HG02938 (cell line): ENCODE results near the gene PHF13.
"Not testable (repeated sequence)": the region's sequence is repeated elsewhere in the genome, so short reads cannot be mapped to it uniquely, and the experiment has no call there.

Experiments used
- ATAC-seq: cut with Tn5 transposase; IDR thresholded peaks from one replicate; pipeline ENCODE4 v1.9.1; 2021; ENCODE audit warnings: mild to moderate bottlenecking, moderate library complexity; ENCODE audit not compliant: unreplicated experiment

Gene PHF13

GRCh38 chr1:6586404-6586816 is 27.1 kb upstream of the PHF13 start:
- ATAC-seq = no peak

- no peak for ATAC-seq
These were observed 26.1 kb upstream of the PHF13 start for GRCh38 chr1:6587261-6588005.

- ATAC-seq = no peak
These were observed 25.2 kb upstream of the PHF13 start for GRCh38 chr1:6588128-6588892.

- no peak for ATAC-seq
These were observed 24.5 kb upstream of the PHF13 start for GRCh38 chr1:6588893-6589520.

GRCh38 chr1:6590046-6590445 is 23.5 kb upstream of the PHF13 start:
- no peak for ATAC-seq

GRCh38 chr1:6591222-6591621 is 22.3 kb upstream of the PHF13 start:
- no peak for ATAC-seq

GRCh38 chr1:6591644-6592043 is 21.9 kb upstream of the PHF13 start:
- no peak for ATAC-seq

GRCh38 chr1:6592441-6592840 is 21.1 kb upstream of the PHF13 start:
- ATAC-seq = no peak

GRCh38 chr1:6592865-6593593 is 20.5 kb upstream of the PHF13 start:
- no peak for ATAC-seq

- no peak for ATAC-seq
These were observed 19.7 kb upstream of the PHF13 start for GRCh38 chr1:6593810-6594209.

GRCh38 chr1:6594977-6595740 is 18.4 kb upstream of the PHF13 start:
- no peak for ATAC-seq

GRCh38 chr1:6596351-6596750 is 17.2 kb upstream of the PHF13 start:
- no peak for ATAC-seq

GRCh38 chr1:6596886-6597776 is 16.4 kb upstream of the PHF13 start:
- no peak for ATAC-seq

- ATAC-seq = no peak
These were observed 15.8 kb upstream of the PHF13 start for GRCh38 chr1:6597777-6598131.

GRCh38 chr1:6599141-6599975 is 14.2 kb upstream of the PHF13 start:
- no peak for ATAC-seq

GRCh38 chr1:6599991-6600390 is 13.5 kb upstream of the PHF13 start:
- not testable (repeated sequence) for ATAC-seq

GRCh38 chr1:6600410-6601048 is 13.0 kb upstream of the PHF13 start:
- ATAC-seq = no peak
